Measurements from ENCODE around the gene ABI1. TPM values are rescaled to one million over a fixed set of nuclear protein-coding genes. Genes with fewer than 3 reads are reported as not detected.

The ABI1 gene
- total and polyA plus RNA-seq, 2 donors (not counting 1 experiment from before 2014, with no cell fraction given) = 37.8 to 80.5 TPM

DNA sequence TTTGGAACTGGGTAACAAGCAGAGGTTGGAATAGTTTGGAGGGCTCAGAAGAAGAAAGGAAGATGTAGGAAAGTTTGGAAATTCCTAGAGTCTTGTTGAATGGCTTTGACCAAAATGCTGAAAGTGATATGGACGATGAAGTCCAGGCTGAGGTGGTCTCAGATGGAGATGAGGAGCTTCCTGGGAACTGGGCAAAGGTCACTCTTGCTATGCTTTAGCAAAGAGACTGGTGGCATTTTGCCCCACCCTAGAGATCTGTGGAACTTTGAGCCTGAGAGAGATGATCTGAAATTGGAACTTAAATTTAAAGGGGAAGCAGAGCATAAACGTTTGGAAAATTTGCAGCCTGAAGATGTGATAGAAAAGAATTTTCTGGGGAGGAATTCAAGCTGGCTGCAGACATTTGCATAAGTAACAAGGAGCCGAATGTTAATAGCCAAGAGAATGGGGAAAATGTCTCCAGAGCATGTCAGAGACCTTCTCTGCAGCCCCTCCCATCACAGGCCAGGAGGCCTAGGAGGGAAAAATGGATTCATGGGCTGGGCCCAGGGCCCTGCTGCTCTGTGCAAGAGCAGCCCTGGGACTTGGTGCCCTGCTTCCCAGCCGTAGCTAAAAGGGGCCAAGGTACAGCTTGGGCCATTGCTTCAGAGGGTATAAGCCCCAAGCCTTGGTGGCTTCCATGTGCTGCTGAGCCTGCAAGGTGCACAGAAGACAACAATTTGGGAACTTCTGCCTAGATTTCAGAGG lies 159.7 kb downstream of the ABI1 start:
- no peak overlapping the region for H2AFZ ChIP-seq (ENCODE audit: insufficient read depth, low read depth, low read length, poor library complexity, severe bottlenecking)
- H3K4me2 ChIP-seq (replicated peaks; ENCODE audit: low read depth, low read length, poor library complexity, severe bottlenecking) = no peak overlapping the region
- DNase-seq (no peak), ATAC-seq (ENCODE audit: low read depth) (no peak)
- TF ChIP-seq, protein P1, sequence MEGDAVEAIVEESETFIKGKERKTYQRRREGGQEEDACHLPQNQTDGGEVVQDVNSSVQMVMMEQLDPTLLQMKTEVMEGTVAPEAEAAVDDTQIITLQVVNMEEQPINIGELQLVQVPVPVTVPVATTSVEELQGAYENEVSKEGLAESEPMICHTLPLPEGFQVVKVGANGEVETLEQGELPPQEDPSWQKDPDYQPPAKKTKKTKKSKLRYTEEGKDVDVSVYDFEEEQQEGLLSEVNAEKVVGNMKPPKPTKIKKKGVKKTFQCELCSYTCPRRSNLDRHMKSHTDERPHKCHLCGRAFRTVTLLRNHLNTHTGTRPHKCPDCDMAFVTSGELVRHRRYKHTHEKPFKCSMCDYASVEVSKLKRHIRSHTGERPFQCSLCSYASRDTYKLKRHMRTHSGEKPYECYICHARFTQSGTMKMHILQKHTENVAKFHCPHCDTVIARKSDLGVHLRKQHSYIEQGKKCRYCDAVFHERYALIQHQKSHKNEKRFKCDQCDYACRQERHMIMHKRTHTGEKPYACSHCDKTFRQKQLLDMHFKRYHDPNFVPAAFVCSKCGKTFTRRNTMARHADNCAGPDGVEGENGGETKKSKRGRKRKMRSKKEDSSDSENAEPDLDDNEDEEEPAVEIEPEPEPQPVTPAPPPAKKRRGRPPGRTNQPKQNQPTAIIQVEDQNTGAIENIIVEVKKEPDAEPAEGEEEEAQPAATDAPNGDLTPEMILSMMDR (IDR thresholded peaks at IDR 0.05) = no peak
- TF ChIP-seq EZH2 (IDR thresholded peaks at IDR 0.05; ENCODE audit: borderline replicate concordance, insufficient read depth, low read depth, low read length, poor library complexity, severe bottlenecking) = no peak
- WGBS (ENCODE audit: insufficient coverage) = 76% methylated on average over 4 of the region's 4 CpGs
- CTCF ChIA-PET = no interaction called here
- H3K27me3 Mint-ChIP-seq = no peaks in the 10 kb centered on the region
- H3K79me2 ChIP-seq (ENCODE audit: control insufficient read depth, insufficient read depth, low read length) = peaks cover 34% of the 10 kb centered on the region
- peaks cover 18% of the 10 kb centered on the region for H3K4me1 Mint-ChIP-seq
- no peak overlapping the region for H3K27ac ChIP-seq (ENCODE audit: low read length in 2 of 2)
- H4K20me1 ChIP-seq (ENCODE audit: control insufficient read depth, insufficient read depth, low read length, poor library complexity, severe bottlenecking) = no peaks in the 10 kb centered on the region
- no peaks in the 10 kb centered on the region for H3K27me3 ChIP-seq (replicated peaks in 1 of 4; ENCODE audit: control extremely low read depth in 1 of 4, control insufficient read depth in 3 of 4, insufficient read depth in 4 of 4, low read length in 3 of 4)
- H3K27ac Mint-ChIP-seq = no peak overlapping the region
- peaks cover 0 to 2% of the 10 kb centered on the region in 2 experiments for H3K36me3 ChIP-seq (replicated peaks in 1 of 2; ENCODE audit: control extremely low read depth in 1 of 2, control insufficient read depth in 1 of 2, extremely low read depth in 1 of 2, insufficient read depth in 2 of 2, low read length in 1 of 2)
- no peaks in the 10 kb centered on the region for H3K9me3 ChIP-seq (ENCODE audit: control extremely low read depth in 1 of 3, control insufficient read depth in 2 of 3, insufficient read depth in 1 of 3, low read length in 2 of 3)
- H3K4me3 Mint-ChIP-seq = no peak overlapping the region
- H3K4me3 ChIP-seq (ENCODE audit: control extremely low read depth in 1 of 5, extremely low read depth in 1 of 5, insufficient read depth in 1 of 5, low read depth in 2 of 5, low read length in 4 of 5) = no peak overlapping the region
- POLR2A ChIA-PET = no interaction called here
- H3K9ac ChIP-seq (ENCODE audit: low read length) = no peak overlapping the region
- H3K4me1 ChIP-seq (ENCODE audit: control insufficient read depth in 2 of 2, insufficient read depth in 2 of 2, low read length in 2 of 2) = peaks cover 10 to 13% of the 10 kb centered on the region in 2 donors
- intact Hi-C loops (cut with micrococcal nuclease) = no loop called here
- H3K9me3 Mint-ChIP-seq (ENCODE audit: insufficient read depth) = no peaks in the 10 kb centered on the region

DNA sequence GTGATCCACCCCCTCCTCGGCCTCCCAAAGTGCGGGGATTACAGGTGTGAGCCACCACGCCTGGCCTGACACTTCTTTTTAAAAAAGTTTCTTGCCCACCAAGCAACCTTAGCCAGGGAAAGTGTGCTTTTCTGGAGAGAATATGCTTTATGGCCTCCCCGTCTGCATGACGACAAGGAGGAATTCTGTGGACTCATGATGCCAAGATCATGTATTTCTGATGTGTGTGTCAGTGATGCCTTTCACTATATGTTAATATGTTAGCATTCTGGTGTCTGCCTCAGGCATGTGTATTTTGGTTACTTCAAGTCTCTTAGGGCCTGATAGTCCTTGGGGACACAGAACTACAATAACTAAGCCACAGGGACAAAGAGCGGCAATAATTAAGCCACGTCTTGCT lies 161.1 kb downstream of the ABI1 start:
- DNase-seq (no peak), ATAC-seq (ENCODE audit: low read depth) (no peak)
- Histone ChIP-seq H3K9me3 (ENCODE audit: control extremely low read depth in 1 of 3, control insufficient read depth in 2 of 3, insufficient read depth in 1 of 3, low read length in 2 of 3) (no peaks in the 10 kb centered on the region), H3K4me1 (ENCODE audit: control insufficient read depth in 2 of 2, insufficient read depth in 2 of 2, low read length in 2 of 2) (peaks cover 10 to 13% of the 10 kb centered on the region in 2 donors), H3K4me2 (replicated peaks; ENCODE audit: low read depth, low read length, poor library complexity, severe bottlenecking) (no peak overlapping the region), H3K27ac (ENCODE audit: low read length in 2 of 2) (no peak overlapping the region), H4K20me1 (ENCODE audit: control insufficient read depth, insufficient read depth, low read length, poor library complexity, severe bottlenecking) (no peaks in the 10 kb centered on the region), H3K79me2 (ENCODE audit: control insufficient read depth, insufficient read depth, low read length) (peaks cover 34% of the 10 kb centered on the region), H3K9ac (ENCODE audit: low read length) (no peak overlapping the region), H3K36me3 (replicated peaks in 1 of 2; ENCODE audit: control extremely low read depth in 1 of 2, control insufficient read depth in 1 of 2, extremely low read depth in 1 of 2, insufficient read depth in 2 of 2, low read length in 1 of 2) (no peaks in the 10 kb centered on the region), H3K4me3 (ENCODE audit: control extremely low read depth in 1 of 5, extremely low read depth in 1 of 5, insufficient read depth in 1 of 5, low read depth in 2 of 5, low read length in 4 of 5) (no peak overlapping the region), H3K27me3 (replicated peaks in 1 of 4; ENCODE audit: control extremely low read depth in 1 of 4, control insufficient read depth in 3 of 4, insufficient read depth in 4 of 4, low read length in 3 of 4) (no peaks in the 10 kb centered on the region), H2AFZ (ENCODE audit: insufficient read depth, low read depth, low read length, poor library complexity, severe bottlenecking) (no peak overlapping the region)
- peaks cover 18% of the 10 kb centered on the region for H3K4me1 Mint-ChIP-seq
- H3K4me3 Mint-ChIP-seq = peak overlapping the region; percentile 47
- CTCF ChIA-PET = interaction anchor here (1.0 kb wide), 1 partner anchor 20 kb away, joined by 3 read pairs; no protein-coding TSS in a partner anchor
- POLR2A ChIA-PET = no interaction called here
- 98% methylated on average over 4 of the region's 7 CpGs for WGBS (ENCODE audit: insufficient coverage)
- no peaks in the 10 kb centered on the region for H3K9me3 Mint-ChIP-seq (ENCODE audit: insufficient read depth)
- intact Hi-C loops (cut with micrococcal nuclease) = loop anchor here (5.0 kb wide), 1 partner anchor 543 kb away; the partner anchor contains the start of gene ACBD5
- TF ChIP-seq, protein P1 (IDR thresholded peaks at IDR 0.05) = no peak
- no peak for TF ChIP-seq EZH2 (IDR thresholded peaks at IDR 0.05; ENCODE audit: borderline replicate concordance, insufficient read depth, low read depth, low read length, poor library complexity, severe bottlenecking)
- H3K27ac Mint-ChIP-seq = no peak overlapping the region
- no peaks in the 10 kb centered on the region for H3K27me3 Mint-ChIP-seq

All from B cell (primary cell).